Activated naive CD8-positive, alpha-beta T cell treated with anti-CD3 and anti-CD28 coated beads for 36 hours (primary cell): Measurements from ENCODE around the gene CD34. TPM values are rescaled to one million over a fixed set of nuclear protein-coding genes. Genes with fewer than 3 reads are reported as not detected.
A peak's percentile ranks its signal among the peaks of the same experiment; 100 is the strongest.
"Not testable (repeated sequence)": the region's sequence is repeated elsewhere in the genome, so short reads cannot be mapped to it uniquely, and the experiment has no call there.

Source experiments
- DNase-seq: peaks from one replicate; pipeline ENCODE4 v3.0.0; 2021
- H3K27ac Mint-ChIP-seq: one replicate; pipeline ENCODE4 v1.8.0; 2022; ENCODE audit warnings: mild to moderate bottlenecking, moderate library complexity, mixed read lengths
- H3K27me3 Mint-ChIP-seq: one replicate; pipeline ENCODE4 v1.8.0; 2022; ENCODE audit warnings: mild to moderate bottlenecking, mixed read lengths
- H3K36me3 Mint-ChIP-seq: one replicate; pipeline ENCODE4 v1.8.0; 2021; ENCODE audit warnings: mild to moderate bottlenecking, mixed read lengths
- H3K4me1 Mint-ChIP-seq: one replicate; pipeline ENCODE4 v1.8.0; 2021; ENCODE audit warnings: mixed read lengths
- H3K4me3 Mint-ChIP-seq: one replicate; pipeline ENCODE4 v1.8.0; 2022; ENCODE audit warnings: mild to moderate bottlenecking, moderate library complexity, mixed read lengths
- H3K9me3 Mint-ChIP-seq: one replicate; pipeline ENCODE4 v1.8.0; 2022; ENCODE audit warnings: mixed read lengths
- total RNA-seq, 2 experiments: library from RNA; stranded (reverse); gene quantifications; one replicate each; pipeline ENCODE4 v1.2.3, GENCODE V29; 2021

Gene CD34
- total RNA-seq, 2 experiments from 2014 or later = 0.02 TPM; not detected in 1

DNA sequence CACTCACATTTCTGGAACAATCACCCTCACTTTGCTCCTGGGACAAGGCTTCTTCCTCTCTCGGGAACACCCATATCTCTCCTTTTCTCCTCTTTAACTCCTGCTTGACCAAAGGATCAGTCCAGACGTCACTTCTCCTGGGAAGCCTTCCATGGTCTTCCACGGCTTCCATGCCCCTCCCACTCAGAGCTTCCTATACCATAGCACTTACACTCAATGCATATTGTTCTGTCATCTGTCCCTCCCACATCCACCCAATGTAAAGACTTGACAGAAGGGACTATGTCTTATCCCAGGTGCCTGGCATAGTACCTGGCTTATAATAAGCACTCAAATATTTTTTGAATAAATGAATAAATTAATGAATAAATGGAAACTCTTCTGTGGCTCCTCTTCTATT is 28.2 kb downstream of the CD34 start:
- Mint-ChIP-seq H3K9me3 (no peaks in the 10 kb centered on the region), H3K36me3 (peaks cover 2% of the 10 kb centered on the region), H3K27ac (peak overlapping the region; percentile 95), H3K4me3 (peak overlapping the region; percentile 81), H3K27me3 (peaks cover 4% of the 10 kb centered on the region), H3K4me1 (peaks cover 31% of the 10 kb centered on the region)
- no peak for DNase-seq

DNA sequence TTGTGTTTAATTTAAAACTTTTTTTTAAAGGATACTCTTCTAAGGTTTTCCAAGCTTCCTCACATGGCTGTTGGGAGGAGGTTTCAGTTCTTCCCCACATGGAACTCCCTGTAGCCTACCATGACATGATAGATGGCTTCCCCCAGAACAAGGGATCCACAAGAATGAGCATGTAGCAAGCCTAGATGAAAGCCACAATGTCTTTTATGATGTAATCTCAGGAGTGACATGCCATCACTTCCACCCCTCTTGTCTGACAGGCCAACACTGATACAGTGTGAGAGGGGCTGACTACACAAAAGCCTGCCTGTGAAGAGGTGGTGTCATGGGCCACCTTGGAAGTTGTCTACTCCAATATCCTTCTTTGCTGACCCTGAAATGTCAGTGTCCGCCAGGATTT is 32.0 kb downstream of the CD34 start:
- Mint-ChIP-seq H3K27ac (no peak overlapping the region), H3K4me1 (peaks cover 31% of the 10 kb centered on the region), H3K36me3 (peaks cover 2% of the 10 kb centered on the region), H3K9me3 (no peaks in the 10 kb centered on the region), H3K27me3 (no peaks in the 10 kb centered on the region), H3K4me3 (no peak overlapping the region)
- no peak for DNase-seq

DNA sequence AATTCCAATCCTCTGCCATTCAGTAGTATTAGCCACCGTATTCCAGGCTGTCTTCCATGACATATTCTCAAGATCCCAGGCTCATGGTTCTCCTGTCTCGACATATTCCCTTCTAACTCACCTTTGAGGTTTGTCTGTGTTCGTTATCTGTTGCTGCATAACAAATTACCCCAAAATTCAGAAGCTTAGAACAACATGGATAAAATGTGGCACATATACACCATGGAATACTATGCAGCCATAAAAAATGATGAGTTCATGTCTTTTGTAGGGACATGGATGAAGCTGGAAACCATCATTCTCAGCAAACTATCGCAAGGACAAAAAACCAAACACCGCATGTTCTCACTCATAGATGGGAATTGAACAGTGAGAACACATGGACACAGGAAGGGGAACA is 33.0 kb downstream of the CD34 start:
- H3K9me3 Mint-ChIP-seq, DNase-seq, H3K4me3 Mint-ChIP-seq, H3K36me3 Mint-ChIP-seq, H3K27ac Mint-ChIP-seq, H3K27me3 Mint-ChIP-seq: not testable (repeated sequence)
- peaks cover 36% of the 10 kb centered on the region for H3K4me1 Mint-ChIP-seq

DNA sequence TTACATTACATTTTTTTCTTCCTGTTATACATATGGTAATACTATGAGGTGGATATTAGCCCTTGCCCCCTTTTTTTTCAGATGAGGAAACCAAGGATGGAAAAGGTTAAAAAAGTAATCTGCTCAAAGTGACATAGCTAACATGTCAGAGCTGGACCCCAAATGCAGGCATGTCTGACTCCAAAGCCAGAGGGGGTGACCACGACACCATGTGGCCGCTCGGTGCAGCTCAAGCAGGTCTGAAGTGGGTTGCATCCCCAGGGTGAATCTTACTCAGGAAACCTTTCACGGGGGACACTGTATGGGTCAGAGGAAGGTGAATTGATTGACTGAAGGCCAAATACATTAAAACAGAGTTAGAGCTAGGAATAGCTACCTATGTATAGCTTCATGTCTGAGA is 34.8 kb downstream of the CD34 start:
- Mint-ChIP-seq H3K4me1 (peaks cover 42% of the 10 kb centered on the region), H3K27ac (no peak overlapping the region), H3K9me3 (no peaks in the 10 kb centered on the region), H3K4me3 (no peak overlapping the region), H3K27me3 (no peaks in the 10 kb centered on the region), H3K36me3 (no peaks in the 10 kb centered on the region)
- DNase-seq = no peak

DNA sequence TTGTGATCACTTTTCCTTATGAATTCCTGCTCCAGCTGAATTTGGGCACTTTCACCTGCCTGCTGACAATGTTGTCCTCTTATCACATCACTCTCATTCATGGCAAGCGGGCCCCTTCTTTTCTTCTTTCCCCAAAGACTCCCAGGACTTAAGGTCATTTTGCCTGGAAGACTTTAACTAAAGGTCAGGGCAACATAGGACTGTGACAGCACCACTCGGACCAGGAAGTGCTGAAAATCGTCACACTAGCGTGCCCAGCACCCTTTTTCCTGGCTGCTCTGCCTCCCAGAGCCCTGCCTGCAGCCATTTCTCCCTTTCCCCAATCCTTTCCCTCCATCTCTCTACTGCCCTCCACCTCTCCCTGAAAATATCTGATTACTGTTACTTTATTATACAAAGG is 35.4 kb downstream of the CD34 start:
- H3K4me1 Mint-ChIP-seq = peaks cover 48% of the 10 kb centered on the region
- H3K27ac Mint-ChIP-seq = no peak overlapping the region
- H3K4me3 Mint-ChIP-seq = no peak overlapping the region
- peaks cover 1% of the 10 kb centered on the region for H3K36me3 Mint-ChIP-seq
- no peaks in the 10 kb centered on the region for H3K9me3 Mint-ChIP-seq
- H3K27me3 Mint-ChIP-seq = no peaks in the 10 kb centered on the region
- no peak for DNase-seq

DNA sequence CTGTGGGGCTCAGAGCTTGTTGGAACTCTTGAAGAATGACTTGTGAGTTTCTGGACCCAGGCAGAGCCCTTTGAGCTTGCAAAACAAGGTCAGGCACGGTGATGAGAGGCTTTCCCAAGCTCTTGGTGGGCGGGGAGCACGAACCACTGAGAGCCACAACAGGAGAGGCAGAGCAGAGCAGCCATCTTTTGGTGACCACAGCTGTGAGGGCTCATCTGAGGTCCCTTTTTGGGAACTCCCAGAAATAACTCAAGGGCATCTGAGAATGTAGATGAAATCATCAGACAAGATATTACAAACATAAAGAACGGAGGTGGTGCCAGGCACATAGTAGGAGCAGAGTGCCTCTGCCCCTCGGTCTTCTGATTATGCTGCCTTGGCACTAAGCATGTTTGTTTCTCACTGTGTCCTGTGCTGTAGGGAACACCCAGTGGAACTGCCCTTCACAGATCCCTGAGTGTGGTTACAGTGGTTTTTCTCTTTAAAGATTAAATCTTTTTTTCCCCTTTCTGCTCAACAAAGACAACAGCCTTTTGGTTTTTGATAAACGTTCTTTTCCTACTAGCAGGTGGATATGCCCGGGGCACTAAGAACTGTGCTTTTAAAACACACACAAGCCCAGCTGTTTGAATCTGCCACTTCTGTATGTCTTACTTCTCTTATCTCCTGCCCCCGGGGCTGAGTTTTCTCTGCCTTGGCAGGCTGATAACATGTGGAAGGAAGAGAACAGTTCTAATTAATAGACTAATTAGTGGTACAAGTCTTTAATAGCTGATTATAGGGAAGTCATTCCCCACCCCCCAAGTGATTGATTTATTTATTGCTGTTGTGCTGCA is 37.7 kb downstream of the CD34 start:
- Mint-ChIP-seq H3K27me3 (no peaks in the 10 kb centered on the region), H3K36me3 (peaks cover 1% of the 10 kb centered on the region), H3K4me3 (peak overlapping the region; percentile 55), H3K9me3 (no peaks in the 10 kb centered on the region), H3K27ac (peak overlapping the region; percentile 78), H3K4me1 (peaks cover 58% of the 10 kb centered on the region)
- peak; percentile 49 for DNase-seq

DNA sequence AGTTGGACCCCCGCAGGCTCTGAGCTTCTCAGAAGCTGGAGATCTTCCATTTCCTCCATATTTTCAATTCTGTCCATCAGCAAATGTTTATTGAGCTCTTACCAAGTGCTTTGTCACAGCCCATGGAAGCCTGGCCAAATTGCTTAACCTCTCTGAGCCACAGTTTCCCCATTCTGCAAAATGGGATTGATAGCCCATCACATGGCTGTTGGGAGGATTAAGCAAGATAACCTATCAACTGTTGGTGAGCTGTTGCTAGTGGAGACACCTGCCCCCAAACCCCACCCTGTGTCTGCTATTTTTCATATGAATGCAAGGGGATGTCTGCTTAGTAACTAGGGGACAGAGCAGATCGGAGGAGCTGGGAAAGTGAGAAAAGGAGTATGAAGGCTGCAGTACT is 38.3 kb downstream of the CD34 start:
- Mint-ChIP-seq H3K27ac (peak overlapping the region; percentile 78), H3K27me3 (no peaks in the 10 kb centered on the region), H3K9me3 (no peaks in the 10 kb centered on the region), H3K4me3 (peak overlapping the region; percentile 55), H3K36me3 (peaks cover 1% of the 10 kb centered on the region), H3K4me1 (peaks cover 58% of the 10 kb centered on the region)
- no peak for DNase-seq

DNA sequence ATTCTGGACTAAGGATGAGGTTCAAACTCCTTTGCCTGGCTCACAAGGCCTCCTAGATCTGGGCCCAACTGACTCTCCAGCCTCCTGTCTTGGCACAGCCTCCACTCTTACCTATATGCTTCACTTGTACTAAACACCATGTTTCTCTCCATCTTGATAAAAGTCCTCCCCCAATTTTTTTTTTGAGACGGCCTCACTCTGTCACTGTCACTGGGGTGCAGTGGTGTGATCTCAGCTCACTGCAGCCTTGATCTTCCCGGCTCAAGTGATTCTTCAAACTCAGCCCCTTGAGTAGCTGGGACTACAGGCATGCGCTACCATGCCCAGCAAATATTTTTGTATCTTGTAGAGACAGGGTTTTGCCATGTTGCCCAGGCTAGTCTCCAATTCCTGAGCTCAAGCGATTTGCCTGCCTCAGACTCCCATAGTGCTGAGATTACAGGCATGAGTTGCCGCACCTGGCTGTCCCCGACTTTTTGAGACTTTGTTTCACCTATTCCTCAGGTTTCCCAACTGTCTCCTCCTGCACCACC is 39.7 kb downstream of the CD34 start:
- Mint-ChIP-seq H3K36me3 (peaks cover 13% of the 10 kb centered on the region), H3K4me3 (no peak overlapping the region), H3K9me3 (no peaks in the 10 kb centered on the region), H3K27ac (peak overlapping the region; percentile 76), H3K4me1 (peaks cover 69% of the 10 kb centered on the region), H3K27me3 (no peaks in the 10 kb centered on the region)
- DNase-seq = no peak

DNA sequence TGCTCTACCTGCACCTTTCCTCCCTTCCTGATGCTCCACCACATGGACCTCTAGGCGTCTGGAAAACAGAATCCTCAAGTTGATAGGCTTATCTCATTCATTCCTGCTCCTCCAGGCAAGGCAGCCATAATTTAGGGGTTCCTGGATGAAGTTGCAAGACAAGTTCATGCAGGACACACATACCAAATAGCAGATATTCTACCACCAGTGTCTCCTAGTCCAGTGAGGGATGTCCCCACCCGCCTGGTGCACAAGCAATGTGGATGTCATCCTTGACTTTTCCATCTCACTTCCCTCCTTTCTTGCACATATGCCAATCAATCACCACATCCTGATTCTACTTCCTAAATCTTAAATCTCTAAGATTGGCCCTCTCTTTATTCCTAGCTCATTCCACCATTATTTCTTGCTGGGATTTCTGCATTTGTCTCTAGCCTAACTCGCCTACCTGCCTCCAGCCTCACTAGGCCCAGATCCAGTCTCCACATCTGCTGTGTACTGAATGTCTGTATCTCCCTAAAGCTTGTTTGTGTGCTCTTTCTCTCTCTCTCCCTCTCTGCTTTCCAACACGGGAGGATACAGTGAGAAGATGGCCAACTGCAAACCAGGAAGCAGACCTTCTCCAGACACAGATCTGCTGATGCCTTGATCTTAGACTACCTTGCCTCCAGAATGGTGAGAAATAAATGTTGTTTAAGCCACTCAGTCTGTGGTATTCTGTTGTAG is 40.5 kb downstream of the CD34 start:
- H3K27me3 Mint-ChIP-seq = no peaks in the 10 kb centered on the region
- H3K4me3 Mint-ChIP-seq = no peak overlapping the region
- no peak for DNase-seq
- H3K27ac Mint-ChIP-seq = peak overlapping the region; percentile 91
- H3K9me3 Mint-ChIP-seq = no peaks in the 10 kb centered on the region
- H3K36me3 Mint-ChIP-seq = peaks cover 18% of the 10 kb centered on the region
- H3K4me1 Mint-ChIP-seq = peaks cover 70% of the 10 kb centered on the region

DNA sequence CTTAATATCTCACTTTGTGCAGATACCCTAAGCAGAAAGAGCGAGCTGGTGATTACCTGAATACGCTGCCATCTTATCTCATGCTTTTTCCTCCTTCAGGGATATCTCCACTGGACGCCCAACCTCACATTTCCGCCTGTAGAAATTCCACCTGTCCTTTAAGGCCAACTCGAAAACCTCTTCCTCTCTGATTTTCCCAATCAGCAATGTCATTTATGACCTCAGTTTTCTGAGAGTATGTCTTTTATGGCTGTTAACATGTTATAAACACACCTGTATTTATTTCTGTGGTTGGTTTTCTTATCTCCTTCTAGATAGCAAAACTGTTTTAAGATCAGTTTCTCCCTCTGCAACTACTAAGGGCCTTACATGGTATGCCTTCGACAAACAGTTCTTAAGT is 41.1 kb downstream of the CD34 start:
- no peaks in the 10 kb centered on the region for H3K27me3 Mint-ChIP-seq
- peaks cover 23% of the 10 kb centered on the region for H3K36me3 Mint-ChIP-seq
- peak overlapping the region; percentile 81 for H3K4me3 Mint-ChIP-seq
- peak overlapping the region; percentile 91 for H3K27ac Mint-ChIP-seq
- H3K9me3 Mint-ChIP-seq = no peaks in the 10 kb centered on the region
- no peak for DNase-seq
- peaks cover 71% of the 10 kb centered on the region for H3K4me1 Mint-ChIP-seq

DNA sequence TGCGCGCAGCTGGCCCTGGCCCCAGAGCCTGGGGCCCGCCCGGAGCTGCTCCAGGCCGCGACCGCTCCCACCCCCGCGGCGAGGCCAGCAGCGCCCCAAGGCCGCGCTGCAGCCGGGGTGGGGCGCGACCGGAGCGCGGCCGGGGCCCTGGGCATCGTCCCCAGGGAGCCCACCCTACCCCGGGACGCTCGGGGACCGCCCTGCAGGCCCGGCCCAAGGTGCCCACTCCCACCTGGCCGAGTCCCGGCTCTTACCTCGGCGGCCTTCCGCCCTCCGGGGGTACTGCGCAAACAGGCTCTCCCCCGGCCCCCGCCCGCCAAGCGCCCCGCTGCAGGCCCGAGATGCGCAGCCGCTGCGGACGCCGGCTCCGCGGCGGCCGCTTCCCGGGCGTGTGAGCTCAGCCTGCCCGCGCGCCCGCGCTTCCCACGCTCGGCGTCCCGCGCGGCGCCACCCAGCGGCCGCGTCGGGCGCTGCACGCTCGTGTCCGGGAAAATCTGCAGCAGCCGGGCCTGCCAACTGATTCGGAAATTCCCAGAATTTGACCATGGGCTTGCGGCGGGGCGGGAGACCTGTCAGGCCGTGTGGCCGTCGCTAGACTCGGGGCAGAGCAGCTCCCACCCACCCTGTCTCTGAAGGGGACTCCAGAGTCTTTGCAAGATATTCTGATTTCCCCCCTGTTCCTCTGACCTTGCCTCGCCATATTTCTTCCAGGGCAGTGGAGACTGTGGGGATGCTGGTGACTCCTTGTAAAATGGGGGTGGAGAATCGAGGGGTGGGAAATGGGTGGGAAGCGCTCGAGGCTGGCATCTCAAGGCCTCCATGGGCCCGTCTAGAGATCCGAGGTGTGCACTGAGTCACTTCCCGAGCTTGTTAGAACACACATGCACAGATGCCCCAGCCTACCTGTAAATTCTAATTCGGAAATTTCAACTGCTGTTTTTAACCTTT is 41.9 kb downstream of the CD34 start:
- DNase-seq = peak; percentile 82
- Mint-ChIP-seq H3K9me3 (no peaks in the 10 kb centered on the region), H3K4me3 (peak overlapping the region; percentile 92), H3K27me3 (no peaks in the 10 kb centered on the region), H3K27ac (peak overlapping the region; percentile 91), H3K4me1 (peaks cover 74% of the 10 kb centered on the region), H3K36me3 (peaks cover 23% of the 10 kb centered on the region)

DNA sequence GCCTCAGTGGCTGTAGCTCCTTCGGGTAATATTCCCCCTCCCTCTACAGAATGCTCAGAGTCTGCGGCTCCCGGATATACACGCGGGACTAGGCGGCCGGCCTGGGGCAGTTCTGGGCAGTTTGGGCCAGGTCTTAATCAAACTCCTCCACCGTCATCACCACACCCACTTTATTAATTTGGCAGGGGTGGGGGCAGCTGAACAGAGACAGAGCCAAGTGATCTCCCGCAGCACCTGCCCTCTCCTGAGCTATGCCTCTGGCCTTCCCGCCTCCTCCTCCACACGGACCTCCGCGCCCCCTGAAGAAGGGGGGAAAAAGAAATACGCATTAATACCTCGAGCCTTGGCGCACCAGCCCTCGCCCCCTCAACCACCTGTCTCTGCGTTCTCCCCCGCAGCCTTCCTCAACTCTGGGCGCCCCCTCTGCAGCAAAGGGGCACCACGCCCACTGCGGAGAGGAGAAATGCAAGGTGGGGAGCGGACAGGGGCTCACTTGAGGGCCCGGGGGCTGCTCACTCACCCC is 42.6 kb downstream of the CD34 start:
- peaks cover 25% of the 10 kb centered on the region for H3K36me3 Mint-ChIP-seq
- no peaks in the 10 kb centered on the region for H3K9me3 Mint-ChIP-seq
- no peaks in the 10 kb centered on the region for H3K27me3 Mint-ChIP-seq
- peak; percentile 40 for DNase-seq
- peak overlapping the region; percentile 84 for H3K27ac Mint-ChIP-seq
- H3K4me1 Mint-ChIP-seq = peaks cover 72% of the 10 kb centered on the region
- H3K4me3 Mint-ChIP-seq = peak overlapping the region; percentile 92

DNA sequence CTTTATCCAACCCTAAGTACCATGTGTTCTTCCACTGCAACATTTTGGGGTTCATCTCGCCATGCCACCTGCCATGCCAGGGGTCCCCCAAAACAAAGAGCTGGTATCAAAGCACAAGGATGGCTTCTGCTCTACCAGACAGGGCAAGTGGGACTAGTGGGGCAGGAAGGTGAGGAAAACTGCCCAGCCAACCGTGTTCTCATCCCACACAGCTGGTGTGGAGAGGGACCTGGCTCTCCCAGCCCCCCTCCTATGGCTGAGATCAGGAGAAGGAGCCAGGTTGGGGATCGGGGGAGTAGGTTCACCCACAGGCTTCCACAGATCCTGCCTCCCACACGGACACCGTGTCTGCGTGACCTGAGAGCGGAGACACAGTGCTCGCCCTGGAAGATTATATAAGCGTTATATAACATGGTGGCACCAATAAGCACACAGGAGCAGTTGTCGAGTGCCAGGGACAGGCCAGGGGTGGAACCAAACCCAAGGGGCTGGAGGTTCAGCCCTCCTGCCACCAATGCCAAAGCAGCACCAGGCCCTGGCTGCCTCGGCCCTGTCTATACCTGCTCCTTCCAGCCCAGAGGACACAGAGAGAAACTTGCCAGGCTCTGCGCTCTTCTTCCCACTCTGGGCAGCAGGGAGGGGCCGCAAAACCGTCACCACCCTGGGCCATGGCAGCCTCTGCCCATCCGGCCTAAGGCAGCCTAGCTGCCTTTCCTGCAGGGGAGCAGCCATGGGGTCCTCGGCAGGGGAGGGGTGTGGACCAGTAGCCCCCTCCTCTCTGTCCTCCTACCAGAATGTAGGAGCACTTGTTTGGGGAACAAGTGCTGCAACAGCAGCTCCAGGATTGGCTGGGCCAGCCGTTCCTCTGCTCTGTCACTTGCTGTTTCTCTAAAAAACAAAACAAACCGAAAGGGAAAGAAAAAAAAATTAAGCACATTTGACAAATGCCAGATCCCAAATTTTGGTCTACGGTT is 43.5 kb downstream of the CD34 start:
- Mint-ChIP-seq H3K27ac (peak overlapping the region; percentile 84), H3K4me3 (peak overlapping the region; percentile 92), H3K27me3 (no peaks in the 10 kb centered on the region), H3K36me3 (peaks cover 33% of the 10 kb centered on the region), H3K9me3 (no peaks in the 10 kb centered on the region), H3K4me1 (peaks cover 71% of the 10 kb centered on the region)
- DNase-seq = peak; percentile 33
